Lower leg skin (tissue), 3 donors: ENCODE data around the gene ADARB2.

Source experiments
- CTCF ChIP-seq, 3 donors: fragments of 450-650 bp; IDR thresholded peaks; one replicate each; pipeline ENCODE4 v1.5.1; 2016; ENCODE audit warnings: antibody characterized with exemption in 3 of 3, mild to moderate bottlenecking in 3 of 3, moderate library complexity in 2 of 3
- POLR2A ChIP-seq, 2 donors: fragments of 450-650 bp; IDR thresholded peaks; one replicate each; pipeline ENCODE4 v1.6.1; 2016 to 2017; ENCODE audit warnings: antibody characterized with exemption in 2 of 2, mild to moderate bottlenecking in 1 of 2, moderate library complexity in 1 of 2

GRCh38 chr10:1645896-1646295 is 91.4 kb downstream of the ADARB2 start:
- TF ChIP-seq CTCF (IDR thresholded peaks at IDR 0.05) = no peak
- no peak for TF ChIP-seq POLR2A (IDR thresholded peaks at IDR 0.05)
